HG03045 (cell line): ENCODE measurements around the gene PCSK5.
"Not testable (repeated sequence)": the region's sequence is repeated elsewhere in the genome, so short reads cannot be mapped to it uniquely, and the experiment has no call there.

Source experiments
- ATAC-seq: cut with Tn5 transposase; IDR thresholded peaks from one replicate; pipeline ENCODE4 v1.9.1; 2021; ENCODE audit warnings: mild to moderate bottlenecking, moderate library complexity; ENCODE audit not compliant: unreplicated experiment

Gene PCSK5

DNA sequence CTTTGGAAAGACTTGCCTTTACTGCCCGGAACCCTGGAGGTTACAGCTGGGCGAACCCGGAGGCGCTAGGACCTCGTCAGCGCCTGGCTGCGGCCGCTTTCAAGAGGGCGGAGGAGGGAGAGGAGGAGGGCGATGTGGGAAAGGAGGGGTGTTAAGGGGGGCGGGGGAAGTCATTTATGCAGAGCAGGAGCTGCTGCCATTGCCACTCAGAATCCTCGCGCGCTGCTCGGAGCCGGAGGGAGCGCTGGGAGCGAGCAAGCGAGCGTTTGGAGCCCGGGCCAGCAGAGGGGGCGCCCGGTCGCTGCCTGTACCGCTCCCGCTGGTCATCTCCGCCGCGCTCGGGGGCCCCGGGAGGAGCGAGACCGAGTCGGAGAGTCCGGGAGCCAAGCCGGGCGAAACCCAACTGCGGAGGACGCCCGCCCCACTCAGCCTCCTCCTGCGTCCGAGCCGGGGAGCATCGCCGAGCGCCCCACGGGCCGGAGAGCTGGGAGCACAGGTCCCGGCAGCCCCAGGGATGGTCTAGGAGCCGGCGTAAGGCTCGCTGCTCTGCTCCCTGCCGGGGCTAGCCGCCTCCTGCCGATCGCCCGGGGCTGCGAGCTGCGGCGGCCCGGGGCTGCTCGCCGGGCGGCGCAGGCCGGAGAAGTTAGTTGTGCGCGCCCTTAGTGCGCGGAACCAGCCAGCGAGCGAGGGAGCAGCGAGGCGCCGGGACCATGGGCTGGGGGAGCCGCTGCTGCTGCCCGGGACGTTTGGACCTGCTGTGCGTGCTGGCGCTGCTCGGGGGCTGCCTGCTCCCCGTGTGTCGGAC lies at the start of gene PCSK5:
Gene PCSK5 (plus strand): TSS at position 202 of the 805 bp plus-strand sequence. CDS start 509 bp downstream, at position 711.
- peak; percentile 83 for ATAC-seq

DNA sequence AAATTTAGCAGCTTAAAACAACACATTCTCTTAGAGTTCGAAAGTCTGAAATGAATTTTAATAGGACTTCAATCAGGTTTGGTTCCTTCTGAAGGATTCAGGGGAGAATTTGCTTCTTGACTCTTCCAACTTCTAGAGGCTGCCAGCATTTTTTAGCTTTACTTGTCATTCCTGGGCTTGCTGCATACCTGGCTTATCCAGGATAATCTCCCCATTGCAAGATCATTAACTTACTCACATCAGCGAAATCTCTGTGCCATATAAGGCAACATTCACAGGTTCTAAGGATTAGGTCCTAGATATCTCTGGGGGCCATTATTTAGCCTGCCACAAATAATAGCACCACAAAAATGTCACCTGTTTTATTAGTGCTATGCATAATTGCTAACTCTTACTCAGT lies 46.2 kb upstream of the PCSK5 start:
- no peak for ATAC-seq

DNA sequence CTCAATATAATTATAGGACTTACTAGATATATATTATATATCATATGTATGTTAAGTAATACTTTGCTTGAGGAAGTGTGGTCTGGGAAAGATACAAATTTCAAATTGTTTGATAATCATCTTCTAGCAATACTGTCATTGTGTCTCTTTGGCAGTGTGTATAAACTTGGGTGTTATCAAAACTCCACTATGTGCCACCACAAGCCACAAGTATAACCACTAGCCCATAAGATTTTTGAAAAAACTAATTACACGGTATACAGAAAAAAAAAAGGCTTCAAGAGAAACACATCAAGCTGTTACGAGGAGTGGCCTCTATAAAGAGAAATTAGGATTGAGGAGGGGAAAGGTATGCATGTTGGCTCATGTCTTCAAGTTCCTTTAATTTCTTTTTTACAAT lies 44.7 kb upstream of the PCSK5 start:
- ATAC-seq, result no peak

DNA sequence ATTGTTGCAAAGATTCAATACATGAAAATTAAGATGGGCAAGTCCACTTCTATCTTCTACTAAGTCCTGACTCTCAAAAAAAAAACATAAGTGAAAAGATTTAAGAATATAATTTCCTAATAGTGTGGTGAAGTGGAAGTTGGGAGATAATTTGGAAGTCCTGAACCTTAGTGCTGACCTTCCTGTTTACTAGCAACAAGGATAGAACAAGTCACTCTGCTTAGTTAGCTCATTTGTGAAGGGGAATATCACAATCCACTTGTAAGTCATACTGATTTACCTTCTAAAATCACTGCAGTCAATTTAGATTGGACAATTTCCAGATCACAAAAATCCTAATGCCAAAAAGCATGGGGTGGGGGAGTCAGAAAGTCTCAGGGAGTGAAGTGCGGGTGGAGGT lies 43.4 kb upstream of the PCSK5 start:
- ATAC-seq, result no peak

DNA sequence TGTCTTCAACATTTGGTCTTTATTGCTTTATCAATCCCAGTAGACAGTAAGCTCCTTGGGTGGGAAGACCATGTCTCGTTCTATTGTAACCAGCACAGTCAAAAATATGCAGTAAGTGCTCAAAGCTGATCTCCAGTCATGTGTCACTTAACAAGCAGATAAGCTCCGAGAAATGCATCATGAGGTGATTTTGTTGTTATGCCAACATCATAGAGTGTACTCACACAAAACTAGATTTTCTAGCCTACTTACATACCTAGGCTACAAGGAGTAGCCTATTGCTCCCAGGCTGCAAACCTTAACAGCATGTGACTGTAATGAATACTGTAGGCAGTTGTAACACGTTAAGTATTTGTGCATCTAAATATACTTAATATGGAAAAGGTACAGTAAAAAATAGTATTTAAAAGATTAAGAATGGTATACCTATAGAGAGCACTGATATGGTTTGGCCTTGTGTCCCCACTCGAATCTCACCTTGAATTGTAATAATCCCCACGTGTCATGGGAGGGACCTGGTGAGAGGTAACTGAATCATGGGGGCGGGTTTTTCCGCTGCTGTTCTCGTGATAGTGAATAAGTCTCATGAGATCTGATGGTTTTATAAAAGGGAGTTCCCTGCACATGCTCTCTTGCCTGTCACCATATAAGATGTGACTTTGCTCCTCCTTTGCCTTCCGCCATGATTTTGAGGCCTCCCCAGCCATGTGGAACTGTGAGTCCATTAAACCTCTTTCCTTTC lies 39.8 kb upstream of the PCSK5 start:
- ATAC-seq, result no peak

DNA sequence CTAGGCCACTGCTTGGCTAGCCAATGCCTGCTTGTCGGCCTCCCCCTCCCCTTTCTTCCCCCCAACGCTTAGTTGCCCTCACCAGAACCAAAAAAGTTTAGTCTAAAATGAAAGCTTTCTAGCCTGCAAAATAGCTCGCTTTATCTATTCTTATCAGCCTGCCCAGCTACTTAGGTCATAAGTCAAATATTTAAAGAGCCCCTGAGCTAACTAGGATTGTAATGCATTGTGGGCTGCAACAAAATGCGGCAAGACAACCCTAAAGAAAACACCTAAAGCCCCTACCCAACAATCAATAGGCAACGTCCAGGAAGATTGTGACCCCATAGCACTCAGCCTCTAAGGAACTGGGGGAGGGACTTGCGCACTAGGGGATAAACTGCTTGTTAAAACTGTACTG lies 38.6 kb upstream of the PCSK5 start:
- no peak for ATAC-seq

DNA sequence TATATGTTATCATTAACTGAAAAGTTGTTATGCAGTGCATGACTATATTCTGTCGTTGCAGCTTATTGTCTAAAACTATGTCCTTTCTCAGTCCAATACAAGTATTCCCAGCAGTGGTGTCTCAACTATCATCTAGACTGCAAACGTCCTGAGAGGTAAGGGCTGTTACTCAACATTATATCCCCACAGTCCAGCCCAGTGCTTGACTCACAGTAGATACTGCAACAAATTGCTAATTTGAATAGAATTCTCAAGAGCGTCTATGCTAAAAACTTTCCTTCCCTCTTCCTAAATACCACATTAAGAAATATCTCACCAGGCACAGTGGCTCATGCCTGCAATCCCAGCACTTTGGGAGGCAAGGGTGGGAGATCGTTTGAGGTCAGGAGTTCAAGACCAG lies 37.7 kb upstream of the PCSK5 start:
- ATAC-seq, result no peak

DNA sequence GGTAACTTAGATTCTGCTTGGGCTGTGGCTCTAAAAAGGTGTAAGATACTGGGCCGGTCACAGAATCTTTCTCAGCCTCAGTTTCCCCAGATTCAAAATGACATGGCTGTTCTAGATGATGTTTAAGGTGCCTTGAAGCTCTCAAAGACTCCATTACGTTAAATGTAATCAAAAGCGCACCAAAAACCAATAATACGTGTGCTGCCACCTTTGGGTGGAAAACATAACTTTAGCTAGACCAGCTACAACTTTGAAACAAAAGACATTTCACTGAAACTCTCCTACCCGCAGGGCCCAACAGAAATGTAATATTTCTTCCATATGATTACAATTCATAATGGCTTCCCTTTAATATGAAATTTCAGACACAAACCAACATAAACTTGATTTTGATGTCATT lies 35.0 kb upstream of the PCSK5 start:
- ATAC-seq, result no peak

DNA sequence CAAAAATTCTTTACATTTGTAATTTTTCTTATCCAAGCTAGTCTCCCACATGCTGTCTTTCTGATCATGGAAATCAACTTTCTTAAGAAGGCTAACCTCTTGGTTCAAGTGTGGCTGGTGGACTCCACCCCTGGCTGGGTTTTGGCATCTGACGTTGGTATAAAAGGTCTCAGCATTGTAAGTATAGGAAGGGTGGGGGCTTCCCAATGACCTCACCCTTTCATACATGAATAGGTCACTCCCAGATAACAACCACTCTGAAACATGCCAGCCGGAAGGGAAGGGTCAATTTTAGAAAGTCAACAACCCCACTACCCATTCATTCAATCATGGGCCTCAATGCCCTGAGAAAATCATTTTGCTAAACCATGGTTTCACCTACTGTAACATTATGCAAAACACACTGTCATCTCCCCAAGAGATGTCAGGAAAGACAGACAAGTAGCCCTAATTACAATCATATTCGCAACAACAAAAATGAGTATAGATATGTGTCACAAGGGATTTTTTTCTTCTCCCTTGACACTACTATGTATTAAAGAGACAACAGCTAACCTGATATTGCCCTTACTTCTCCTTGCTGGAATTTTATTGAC lies 31.9 kb upstream of the PCSK5 start:
- ATAC-seq, result no peak

DNA sequence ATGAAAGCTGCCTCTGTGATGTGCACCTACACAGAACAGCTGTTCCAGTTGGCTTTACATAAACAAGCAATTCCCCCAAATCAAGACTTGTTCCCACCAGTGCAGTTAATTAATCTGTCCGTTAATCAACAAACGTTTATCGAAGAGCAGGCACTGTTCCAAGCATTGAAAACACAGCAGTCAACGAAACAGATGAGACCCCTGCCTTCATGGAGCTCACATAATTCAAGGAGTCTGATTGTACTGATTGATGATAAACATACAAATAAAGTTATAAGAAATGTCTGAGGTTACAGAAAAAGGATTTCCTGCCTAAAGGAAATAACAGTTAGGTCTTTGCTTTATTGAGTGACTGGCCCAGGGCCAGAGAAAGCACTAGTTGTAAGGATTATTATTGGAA lies 26.2 kb upstream of the PCSK5 start:
- ATAC-seq, result no peak

DNA sequence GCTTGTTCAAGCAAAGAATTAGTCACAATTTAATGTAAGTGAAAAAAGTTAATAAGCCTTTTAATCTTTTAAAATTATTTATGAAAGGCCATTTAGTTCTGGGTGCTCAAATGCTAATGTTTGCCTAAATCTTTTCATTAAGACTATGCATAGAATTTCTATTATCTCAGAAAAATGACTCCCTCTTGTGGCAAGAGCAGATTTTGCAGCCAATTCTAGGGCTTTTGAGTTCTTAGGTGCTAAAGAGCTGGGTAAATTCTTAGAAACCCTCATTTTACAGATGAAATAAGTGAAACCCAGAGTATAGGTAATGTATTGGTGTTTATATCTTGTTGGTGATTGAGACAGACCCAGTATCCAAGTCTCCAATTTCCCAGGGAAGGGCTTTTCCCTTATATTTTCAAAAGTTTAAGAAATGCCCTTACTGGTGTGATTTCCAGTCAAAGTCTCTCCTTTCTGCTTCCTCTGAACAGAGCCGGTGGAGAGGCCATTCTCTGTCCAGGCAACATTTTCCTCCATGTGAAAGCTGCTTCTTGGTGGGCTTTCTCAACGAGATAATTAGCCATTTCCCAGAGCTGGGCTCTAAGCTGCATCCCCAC lies 24.1 kb upstream of the PCSK5 start:
- no peak for ATAC-seq

DNA sequence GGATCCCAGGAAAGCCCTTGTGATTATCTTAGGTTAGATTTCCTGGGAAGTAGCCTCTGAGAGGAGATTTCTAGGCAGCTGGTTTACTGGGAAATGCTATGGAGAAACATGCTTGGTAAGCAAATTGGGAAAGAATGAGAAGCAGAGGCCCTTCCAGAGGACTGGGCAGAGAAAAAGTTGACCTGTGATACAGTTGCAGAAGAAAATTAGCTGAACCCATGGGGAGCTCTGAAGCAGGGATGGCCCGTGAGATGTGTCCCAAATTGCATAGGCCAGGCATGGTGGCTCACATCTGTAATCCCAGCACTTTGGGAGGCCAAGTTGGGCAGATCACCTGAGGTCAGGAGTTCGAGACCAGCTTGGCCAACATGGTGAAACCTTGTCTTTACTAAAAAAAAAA lies 21.9 kb upstream of the PCSK5 start:
- ATAC-seq, result not testable (repeated sequence)

DNA sequence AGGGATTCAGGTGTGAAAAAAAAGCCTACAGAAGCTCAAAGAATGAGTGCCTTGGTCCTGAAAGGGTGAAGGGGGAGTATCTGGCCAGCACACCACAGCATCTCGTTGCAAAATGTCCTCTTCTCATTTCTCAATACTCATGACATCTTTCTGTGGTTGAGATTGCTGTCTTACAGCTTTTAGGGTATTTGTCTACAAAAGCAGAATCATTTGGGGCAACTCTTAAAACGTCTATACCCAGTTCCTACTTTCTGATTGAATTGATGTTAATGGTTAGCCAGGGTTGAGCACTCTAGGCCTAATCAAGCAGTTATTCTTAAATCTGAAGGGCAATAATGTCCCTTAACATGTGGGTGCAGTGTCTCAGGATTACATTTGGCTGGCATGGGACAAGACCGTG lies 21.2 kb upstream of the PCSK5 start:
- ATAC-seq, result no peak

DNA sequence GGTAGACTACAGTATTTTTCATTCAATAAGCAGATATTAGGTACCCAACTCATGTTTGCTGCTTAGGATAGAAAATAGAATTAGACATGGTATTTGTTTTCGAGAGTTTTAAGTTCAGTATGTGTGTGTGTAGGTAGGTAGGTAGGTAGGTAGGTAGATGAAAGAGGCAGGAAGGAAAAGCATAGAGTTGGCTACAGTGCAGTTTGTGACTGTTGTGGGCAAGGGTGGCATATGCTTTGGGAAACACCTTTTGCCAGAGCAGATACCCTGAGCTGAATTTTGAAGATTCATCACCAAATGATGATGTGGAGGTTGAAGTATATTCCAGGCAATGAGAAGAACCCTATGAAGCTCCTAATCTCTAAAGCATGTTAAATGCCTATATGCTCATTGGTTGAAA lies 20.0 kb upstream of the PCSK5 start:
- no peak for ATAC-seq

DNA sequence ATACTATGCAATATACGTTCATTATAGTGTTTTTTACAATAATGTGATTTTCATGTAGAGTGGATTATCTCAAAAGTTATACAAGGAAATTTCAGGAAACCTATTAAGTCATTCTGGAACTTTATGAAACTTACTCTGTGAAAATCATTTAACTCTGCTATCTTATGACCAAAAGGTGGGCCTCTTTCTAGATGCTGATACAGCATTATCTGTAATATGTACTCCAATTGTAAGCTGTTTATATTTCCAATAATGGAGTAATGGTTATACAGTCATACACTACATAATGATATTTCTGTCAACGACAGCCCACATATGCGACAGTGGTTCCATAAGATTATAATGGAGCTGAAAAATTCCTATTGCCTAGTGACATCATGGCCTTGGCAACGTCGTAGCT lies 18.8 kb upstream of the PCSK5 start:
- no peak for ATAC-seq

DNA sequence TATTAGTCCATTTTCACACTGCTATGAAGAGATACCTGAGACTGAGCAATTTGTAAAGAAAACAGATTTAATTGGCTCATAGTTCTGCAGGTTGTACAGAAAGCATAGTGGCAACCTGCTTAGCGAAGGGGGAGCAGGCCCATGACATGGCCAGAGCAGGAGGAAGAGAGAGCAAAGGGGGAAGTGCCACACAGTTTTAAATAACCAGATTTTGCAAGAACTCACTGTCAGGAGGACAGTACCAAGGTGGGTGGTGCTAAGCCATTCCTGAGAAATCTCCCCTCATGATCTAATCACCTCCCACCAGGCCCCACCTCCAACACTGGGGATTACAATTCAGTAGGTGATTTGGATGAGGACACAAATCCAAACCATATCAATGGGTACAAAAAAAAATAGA lies 16.8 kb upstream of the PCSK5 start:
- ATAC-seq, result no peak

DNA sequence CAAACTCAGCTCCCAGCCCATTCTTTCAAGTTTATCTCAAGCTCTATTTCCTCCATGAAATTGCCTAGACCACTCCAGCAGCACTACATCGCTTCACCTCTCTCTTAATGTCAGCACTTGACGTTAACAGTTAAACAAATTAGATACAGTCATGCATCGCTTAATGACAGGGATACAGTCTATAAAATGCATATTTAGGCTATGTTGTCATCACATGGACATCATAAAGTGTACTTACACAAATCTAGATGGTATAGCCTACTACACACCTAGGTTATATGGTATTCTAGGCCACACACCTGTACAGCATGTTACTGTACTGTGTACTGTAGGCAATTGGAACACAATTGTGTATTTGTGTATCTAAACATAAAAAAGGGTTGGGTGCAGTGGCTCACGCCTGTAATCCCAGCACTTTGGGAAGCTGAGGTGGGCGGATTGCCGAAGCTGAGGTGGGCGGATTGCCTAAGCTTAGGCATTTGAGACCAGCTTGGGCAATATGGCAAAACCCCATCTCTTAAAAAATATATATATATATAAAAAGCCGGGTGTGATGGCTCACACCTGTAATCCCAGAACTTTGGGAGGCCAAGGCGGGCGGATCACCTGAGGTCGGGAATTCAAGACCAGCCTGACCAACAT lies 13.4 kb upstream of the PCSK5 start:
- no peak for ATAC-seq

DNA sequence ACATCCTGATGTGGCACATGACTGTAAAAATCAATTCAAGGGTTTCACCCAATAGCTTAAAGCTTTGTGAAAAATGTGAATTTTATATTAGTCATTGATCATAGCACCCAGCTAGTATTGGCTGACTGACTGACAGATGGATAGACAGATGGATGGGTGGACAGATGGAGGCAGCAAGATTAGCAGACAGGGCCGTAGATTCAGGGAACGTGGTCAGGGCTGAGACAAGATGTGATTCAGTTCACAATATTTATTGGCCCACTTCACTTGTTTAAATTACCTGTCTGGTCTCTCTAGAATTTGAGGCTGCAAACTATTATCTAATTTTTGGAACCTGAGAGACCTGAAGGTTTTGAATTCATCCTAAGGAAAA lies 12.0 kb upstream of the PCSK5 start:
- no peak for ATAC-seq

DNA sequence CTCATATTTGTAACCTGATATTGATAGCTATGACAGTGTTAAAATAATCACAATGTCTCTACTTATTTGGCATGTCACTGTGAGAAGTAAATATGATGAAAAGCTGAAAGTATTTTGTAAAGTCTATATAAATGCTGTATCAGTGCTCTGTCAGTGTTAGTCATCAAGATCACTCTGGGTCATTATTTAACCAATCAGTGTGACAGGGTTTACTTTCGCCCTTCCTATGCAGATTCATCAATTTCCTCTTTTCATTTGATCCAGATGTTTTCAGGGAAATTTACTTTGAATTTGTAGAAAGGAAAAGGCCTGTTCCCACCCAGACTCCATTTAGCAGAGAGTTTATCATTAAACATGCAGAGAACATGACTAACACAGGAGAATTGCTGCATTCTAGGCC lies 9.9 kb upstream of the PCSK5 start:
- no peak for ATAC-seq

DNA sequence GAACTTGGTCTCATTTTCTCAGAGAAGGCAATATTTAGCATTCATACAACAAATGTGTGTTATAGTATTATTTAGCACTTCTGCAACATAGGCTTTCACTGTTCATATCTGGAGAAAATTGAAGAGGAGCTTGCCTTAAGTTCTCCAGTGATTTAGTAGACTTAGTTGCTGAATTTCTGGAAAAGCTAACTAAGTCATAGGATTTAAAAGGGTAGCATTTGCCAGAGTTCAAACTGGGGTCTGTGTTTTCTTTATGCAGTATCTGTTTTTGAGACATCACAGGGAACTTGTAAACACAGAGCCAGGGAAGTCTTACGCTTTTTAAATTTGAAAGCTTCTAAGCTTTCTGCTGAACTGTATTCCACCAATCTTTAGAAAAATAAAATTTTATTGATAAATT lies 8.7 kb upstream of the PCSK5 start:
- ATAC-seq, result no peak

DNA sequence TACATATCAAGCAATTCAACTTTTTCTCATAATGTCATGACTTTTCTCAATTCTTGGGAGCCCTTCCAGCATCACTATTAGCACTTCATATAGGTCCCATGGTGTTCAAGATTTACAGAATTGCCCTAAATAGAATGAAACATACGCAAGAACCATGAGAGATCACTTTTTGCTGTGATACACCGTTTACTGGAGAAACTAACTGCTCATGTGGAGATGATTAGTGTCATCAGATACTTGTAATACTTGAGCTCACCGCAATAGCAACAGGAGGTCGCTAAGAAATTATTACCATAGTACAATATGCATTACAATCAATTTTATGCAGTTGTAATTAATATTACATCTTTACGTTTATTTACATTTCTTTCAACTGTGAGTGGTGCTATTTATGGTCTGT lies 4.8 kb upstream of the PCSK5 start:
- ATAC-seq, result no peak
